HEK293T (cell line): ENCODE data around the gene GFI1.
"Not testable (repeated sequence)": the region's sequence is repeated elsewhere in the genome, so short reads cannot be mapped to it uniquely, and the experiment has no call there.

ENCODE experiments used
- CTCF ChIA-PET: fragments of 350-600 bp; formaldehyde crosslinking; extraction: SDS; loops from one replicate; lab custom pipeline; 2021; ENCODE audit warnings: antibody characterized with exemption, inconsistent platforms; lab: Yijun Ruan, JAX
- POLR2A ChIA-PET: fragments of 350-600 bp; formaldehyde crosslinking; extraction: SDS; loops from one replicate; lab custom pipeline; 2020; ENCODE audit warnings: antibody characterized with exemption, inconsistent platforms; lab: Yijun Ruan, JAX
- DNase-seq: peaks from one replicate; pipeline ENCODE4 v3.0.0; 2012; ENCODE audit warnings: mixed read lengths; ENCODE audit errors: extremely low spot score
- ARNT ChIP-seq: fragments of 450-650 bp; IDR thresholded peaks from 2 replicates; pipeline ENCODE4 v1.6.1; 2017; ENCODE audit warnings: mild to moderate bottlenecking
- BHLHE40 ChIP-seq: fragments of 450-650 bp; IDR thresholded peaks from 2 replicates; pipeline ENCODE4 v1.6.1; 2016; ENCODE audit warnings: mild to moderate bottlenecking, moderate library complexity, borderline replicate concordance
- CTBP1 ChIP-seq: fragments of 450-650 bp; IDR thresholded peaks from 2 replicates; pipeline ENCODE4 v1.6.1; 2016; ENCODE audit warnings: borderline replicate concordance
- ELF4 ChIP-seq: fragments of 450-650 bp; IDR thresholded peaks from 2 replicates; pipeline ENCODE4 v1.6.1; 2017; ENCODE audit warnings: antibody characterized with exemption
- FOXA1 ChIP-seq: fragments of 450-650 bp; IDR thresholded peaks from 2 replicates; pipeline ENCODE4 v1.6.1; 2016; ENCODE audit warnings: mild to moderate bottlenecking
- FOXK2 ChIP-seq: fragments of 450-650 bp; IDR thresholded peaks from 2 replicates; pipeline ENCODE4 v1.6.1; 2016; ENCODE audit warnings: mild to moderate bottlenecking
- FOXM1 ChIP-seq: fragments of 450-650 bp; IDR thresholded peaks from 2 replicates; pipeline ENCODE4 v1.6.1; 2017; ENCODE audit warnings: mild to moderate bottlenecking, borderline replicate concordance
- HDGF ChIP-seq: fragments of 450-650 bp; IDR thresholded peaks from 2 replicates; pipeline ENCODE4 v1.6.1; 2017; ENCODE audit warnings: antibody characterized with exemption, borderline replicate concordance
- L3MBTL2 ChIP-seq: fragments of 450-650 bp; conservative IDR thresholded peaks from 2 replicates; pipeline ENCODE4 v1.6.1; 2016; ENCODE audit warnings: mild to moderate bottlenecking
- LEF1 ChIP-seq: fragments of 450-650 bp; IDR thresholded peaks from 2 replicates; pipeline ENCODE4 v1.6.1; 2017; ENCODE audit warnings: mild to moderate bottlenecking, borderline replicate concordance
- NFRKB ChIP-seq: fragments of 450-650 bp; IDR thresholded peaks from 2 replicates; pipeline ENCODE4 v1.6.1; 2016; ENCODE audit warnings: mild to moderate bottlenecking, moderate library complexity
- SP1 ChIP-seq: fragments of 450-650 bp; IDR thresholded peaks from 2 replicates; pipeline ENCODE4 v1.6.1; 2017
- SUZ12 ChIP-seq: fragments of 450-650 bp; IDR thresholded peaks from 2 replicates; pipeline ENCODE4 v1.6.1; 2016; ENCODE audit warnings: mild to moderate bottlenecking
- TARDBP ChIP-seq: fragments of 450-650 bp; IDR thresholded peaks from 2 replicates; pipeline ENCODE4 v1.6.1; 2016
- ZNF384 ChIP-seq: fragments of 450-650 bp; IDR thresholded peaks from 2 replicates; pipeline ENCODE4 v1.6.1; 2016
- TF ChIP-seq, protein P1 (sequence below): fragments of 450-650 bp; IDR thresholded peaks from 2 replicates; pipeline ENCODE4 v1.6.1; 2016

GFI1 gene

DNA sequence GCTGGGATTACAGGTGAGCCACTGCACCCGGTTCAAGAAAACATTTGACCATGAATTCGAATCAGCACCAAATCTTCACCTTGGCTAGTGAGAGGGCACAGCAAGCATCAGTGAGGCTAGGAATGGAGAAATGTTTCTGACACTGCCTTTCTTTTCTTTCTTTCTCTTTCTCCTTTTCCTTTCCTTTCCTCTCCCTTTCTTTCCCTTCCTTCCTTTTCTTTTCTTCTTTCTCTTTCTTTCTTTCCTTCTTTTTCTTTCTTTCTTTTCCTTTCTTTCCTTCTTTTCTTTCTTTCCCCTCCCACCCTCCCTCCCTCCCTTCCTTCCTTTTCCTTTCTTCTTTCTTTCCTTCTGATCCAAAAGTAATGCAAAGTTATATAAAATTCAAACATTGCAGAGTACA lies 40.9 kb downstream of the GFI1 start:
- DNase-seq: no peak
- ChIA-PET CTCF (no interaction called here), POLR2A (no interaction called here)
- TF ChIP-seq L3MBTL2 (no peak), LEF1 (no peak), ZNF384 (no peak), SUZ12 (no peak)

GRCh38 chr1:92444351-92444750 lies 42.4 kb downstream of the GFI1 start:
- no peak for TF ChIP-seq SP1
- TF ChIP-seq CTBP1: no peak
- POLR2A ChIA-PET: no interaction called here
- no peak for DNase-seq
- CTCF ChIA-PET: no interaction called here

- CTCF ChIA-PET: no interaction called here
- TF ChIP-seq HDGF (no peak), FOXM1 (no peak), SUZ12 (no peak), ARNT (no peak), LEF1 (no peak)
- POLR2A ChIA-PET: no interaction called here
- DNase-seq: no peak
Observed at GRCh38 chr1:92443893-92444292, 42.8 kb downstream of the GFI1 start.

GRCh38 chr1:92442351-92442750 lies 44.4 kb downstream of the GFI1 start:
- TF ChIP-seq ZNF384: no peak
- no peak for TF ChIP-seq TARDBP
- no peak for TF ChIP-seq HDGF
- no peak for TF ChIP-seq FOXK2
- no peak for TF ChIP-seq NFRKB
- TF ChIP-seq, protein P1, sequence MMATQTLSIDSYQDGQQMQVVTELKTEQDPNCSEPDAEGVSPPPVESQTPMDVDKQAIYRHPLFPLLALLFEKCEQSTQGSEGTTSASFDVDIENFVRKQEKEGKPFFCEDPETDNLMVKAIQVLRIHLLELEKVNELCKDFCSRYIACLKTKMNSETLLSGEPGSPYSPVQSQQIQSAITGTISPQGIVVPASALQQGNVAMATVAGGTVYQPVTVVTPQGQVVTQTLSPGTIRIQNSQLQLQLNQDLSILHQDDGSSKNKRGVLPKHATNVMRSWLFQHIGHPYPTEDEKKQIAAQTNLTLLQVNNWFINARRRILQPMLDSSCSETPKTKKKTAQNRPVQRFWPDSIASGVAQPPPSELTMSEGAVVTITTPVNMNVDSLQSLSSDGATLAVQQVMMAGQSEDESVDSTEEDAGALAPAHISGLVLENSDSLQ: no peak
- TF ChIP-seq CTBP1: no peak
- ChIA-PET POLR2A (no interaction called here), CTCF (interaction anchor here (0.6 kb wide), 1 partner anchor 36 kb away, joined by 3 read pairs; no protein-coding TSS in a partner anchor)
- no peak for DNase-seq

GRCh38 chr1:92441697-92442342 lies 44.9 kb downstream of the GFI1 start:
- CTCF ChIA-PET: interaction anchor here (0.6 kb wide), 1 partner anchor 36 kb away, joined by 3 read pairs; no protein-coding TSS in a partner anchor
- POLR2A ChIA-PET: no interaction called here
- DNase-seq: no peak
- TF ChIP-seq CTBP1: no peak
- TF ChIP-seq BHLHE40: no peak
- TF ChIP-seq ZNF384: no peak
- no peak for TF ChIP-seq LEF1

- ChIA-PET CTCF (no interaction called here), POLR2A (no interaction called here)
- TF ChIP-seq FOXA1 (no peak), TARDBP (no peak), L3MBTL2 (no peak), FOXM1 (no peak), HDGF (no peak), NFRKB (no peak), LEF1 (no peak)
- TF ChIP-seq, protein P1: no peak
- no peak for DNase-seq
Observed at GRCh38 chr1:92441316-92441696, 45.4 kb downstream of the GFI1 start.

DNA sequence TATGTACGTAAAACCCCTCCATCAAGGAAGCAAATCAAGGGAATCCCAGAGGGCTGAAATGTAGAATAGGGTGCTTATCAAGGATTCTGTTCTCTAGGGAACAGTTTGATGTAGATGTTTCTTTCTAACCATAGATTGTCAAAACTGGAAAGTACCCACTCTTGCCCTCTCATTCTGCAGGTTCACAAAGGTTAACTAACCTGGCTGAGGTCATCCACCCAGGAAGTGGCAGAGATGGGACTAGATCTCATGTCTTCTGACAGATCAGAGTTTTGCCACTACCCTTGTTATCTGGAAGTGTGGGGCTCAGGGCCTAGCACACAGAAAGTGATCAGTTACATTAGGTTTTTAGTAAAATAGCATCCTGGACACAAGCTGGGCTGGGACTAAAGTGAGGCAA lies 47.4 kb downstream of the GFI1 start:
- DNase-seq: no peak
- TF ChIP-seq BHLHE40 (no peak), CTBP1 (no peak), NFRKB (no peak), ARNT (no peak), FOXM1 (no peak), SP1 (no peak), LEF1 (no peak), FOXK2 (no peak), TARDBP (no peak), HDGF (no peak), ZNF384 (no peak), SUZ12 (no peak), FOXA1 (no peak), L3MBTL2 (no peak), ELF4 (no peak)
- TF ChIP-seq, protein P1: no peak
- ChIA-PET POLR2A (no interaction called here), CTCF (no interaction called here)

DNA sequence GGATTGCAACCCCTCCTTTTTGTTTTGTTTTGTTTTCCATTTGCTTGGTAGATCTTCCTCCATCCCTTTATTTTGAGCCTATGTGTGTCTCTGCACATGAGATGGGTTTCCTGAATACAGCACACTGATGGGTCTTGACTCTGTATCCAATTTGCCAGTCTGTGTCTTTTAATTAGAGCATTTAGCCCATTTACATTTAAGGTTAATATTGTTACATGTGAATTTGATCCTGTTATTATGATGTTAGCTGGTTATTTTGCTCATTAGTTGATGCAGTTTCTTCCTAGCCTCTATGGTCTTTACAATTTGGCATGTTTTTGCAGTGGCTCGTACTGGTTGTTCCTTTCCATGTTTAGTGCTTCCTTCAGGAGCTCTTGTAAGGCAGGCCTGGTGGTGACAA lies 52.2 kb downstream of the GFI1 start:
- CTCF ChIA-PET, POLR2A ChIA-PET, DNase-seq: not testable (repeated sequence)
